Activated T-helper 2 cell treated with anti-CD3 and anti-CD28 coated beads, Interferon-gamma antibody, Interleukin-2, Interleukin-4, amounts not matched to agents 10 μg/mL and 5 μg/mL and 100 μg/mL, durations not matched to agents 14 hours and 24 hours and 36 hours (primary cell): Measurements from ENCODE around the gene ARMC3. TPM values are rescaled to one million over a fixed set of nuclear protein-coding genes. Genes with fewer than 3 reads are reported as not detected.

Experiments
- DNase-seq: peaks from one replicate; pipeline ENCODE4 v3.0.0; 2021; ENCODE audit warnings: low spot score
- H3K27ac Mint-ChIP-seq: one replicate; pipeline ENCODE4 v1.8.0; 2021; ENCODE audit warnings: mixed read lengths
- H3K27me3 Mint-ChIP-seq: one replicate; pipeline ENCODE4 v1.8.0; 2021; ENCODE audit warnings: low read depth, mixed read lengths
- H3K36me3 Mint-ChIP-seq: one replicate; pipeline ENCODE4 v1.8.0; 2021; ENCODE audit warnings: low read depth, mixed read lengths
- H3K4me1 Mint-ChIP-seq: one replicate; pipeline ENCODE4 v1.8.0; 2021; ENCODE audit warnings: low read depth, mixed read lengths
- H3K4me3 Mint-ChIP-seq: one replicate; pipeline ENCODE4 v1.8.0; 2021; ENCODE audit warnings: low read depth, mild to moderate bottlenecking, moderate library complexity, mixed read lengths
- H3K9me3 Mint-ChIP-seq: one replicate; pipeline ENCODE4 v1.8.0; 2021; ENCODE audit warnings: mixed read lengths
- intact Hi-C: fragments of 100-400 bp; cut with micrococcal nuclease; formaldehyde crosslinking; loops from one replicate; pipeline ENCODE4 v1.15.1; 2023
- total RNA-seq: library from RNA; stranded (reverse); gene quantifications from 2 replicates; pipeline ENCODE4 v1.2.3, GENCODE V29; 2022

ARMC3 gene
- total RNA-seq, 1 donor from 2014 or later: not detected

DNA sequence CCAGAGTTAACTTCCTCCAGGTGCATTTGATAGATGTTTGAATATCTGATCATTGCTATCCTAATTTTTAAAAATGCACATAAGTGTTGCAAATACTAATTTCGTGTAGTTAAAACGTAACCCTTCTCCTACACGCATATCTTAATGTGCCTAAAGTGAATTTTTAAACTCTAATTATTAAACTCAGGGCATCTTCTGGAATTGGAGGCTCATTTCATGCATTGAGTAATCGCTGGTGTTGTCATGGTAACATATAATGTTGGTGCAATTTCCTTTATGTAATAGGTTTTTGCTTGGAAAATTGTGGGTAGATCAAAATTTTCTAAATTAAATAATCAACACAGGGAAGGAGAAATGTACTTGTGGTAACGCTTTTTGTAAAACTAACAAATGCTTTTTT lies 56.2 kb downstream of the ARMC3 start:
- no peak for DNase-seq

GRCh38 chr10:22986771-22987542 lies 59.1 kb downstream of the ARMC3 start:
- Mint-ChIP-seq H3K27ac (no peak overlapping the region), H3K4me3 (no peak overlapping the region), H3K36me3 (no peaks in the 10 kb centered on the region), H3K27me3 (peaks cover 16% of the 10 kb centered on the region), H3K9me3 (no peaks in the 10 kb centered on the region), H3K4me1 (peaks cover 11% of the 10 kb centered on the region)
- no peak for DNase-seq
- intact Hi-C loops: loop anchor here (5.0 to 10.0 kb wide), 4 partner anchors 302 to 735 kb away; no protein-coding TSS in a partner anchor

More for the DNA sequence above, 56.2 kb downstream of the ARMC3 start:
- intact Hi-C loops: loop anchor here (10.0 kb wide), 2 partner anchors 299 to 509 kb away; no protein-coding TSS in a partner anchor
- peaks cover 6% of the 10 kb centered on the region for H3K4me1 Mint-ChIP-seq
- no peak overlapping the region for H3K4me3 Mint-ChIP-seq
- no peaks in the 10 kb centered on the region for H3K36me3 Mint-ChIP-seq
- no peak overlapping the region for H3K27ac Mint-ChIP-seq
- H3K27me3 Mint-ChIP-seq: peaks cover 18% of the 10 kb centered on the region
- H3K9me3 Mint-ChIP-seq: no peaks in the 10 kb centered on the region

GRCh38 chr10:22988581-22989360 lies 60.9 kb downstream of the ARMC3 start:
- H3K27ac Mint-ChIP-seq: no peak overlapping the region
- H3K4me3 Mint-ChIP-seq: no peak overlapping the region
- peak; percentile 47 for DNase-seq
- H3K27me3 Mint-ChIP-seq: peaks cover 16% of the 10 kb centered on the region
- H3K4me1 Mint-ChIP-seq: peaks cover 14% of the 10 kb centered on the region
- intact Hi-C loops: loop anchor here (2.0 to 10.0 kb wide), 7 partner anchors 304 to 996 kb away; no protein-coding TSS in a partner anchor
- H3K9me3 Mint-ChIP-seq: no peaks in the 10 kb centered on the region
- H3K36me3 Mint-ChIP-seq: no peaks in the 10 kb centered on the region

- intact Hi-C loops: no loop called here
- Mint-ChIP-seq H3K27ac (no peak overlapping the region), H3K4me3 (no peak overlapping the region), H3K4me1 (peaks cover 14% of the 10 kb centered on the region), H3K36me3 (no peaks in the 10 kb centered on the region), H3K9me3 (no peaks in the 10 kb centered on the region), H3K27me3 (peaks cover 20% of the 10 kb centered on the region)
- no peak for DNase-seq
Observed at GRCh38 chr10:22990443-22990842, 62.6 kb downstream of the ARMC3 start.

DNA sequence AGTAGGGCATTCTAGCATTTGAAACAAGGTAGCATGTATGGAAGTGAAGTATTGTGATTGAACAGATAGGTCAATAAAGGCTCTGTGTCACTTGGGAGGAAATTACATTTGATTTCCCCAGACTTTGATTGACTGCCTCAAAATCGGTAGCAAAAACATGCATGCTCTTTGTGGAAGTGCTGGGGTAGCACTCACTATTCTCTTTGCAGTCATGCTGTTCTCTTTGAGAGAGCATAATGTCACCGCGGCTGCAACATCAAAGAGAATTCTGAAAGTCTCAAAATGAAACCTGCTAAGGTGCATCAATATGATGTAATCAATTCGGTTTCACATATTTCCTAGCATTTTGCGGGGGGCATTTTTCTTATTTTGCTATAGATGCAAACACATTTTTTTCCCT lies 64.2 kb downstream of the ARMC3 start:
- Mint-ChIP-seq H3K27me3 (peaks cover 22% of the 10 kb centered on the region), H3K4me1 (peaks cover 14% of the 10 kb centered on the region), H3K9me3 (no peaks in the 10 kb centered on the region), H3K36me3 (no peaks in the 10 kb centered on the region), H3K4me3 (no peak overlapping the region), H3K27ac (no peak overlapping the region)
- DNase-seq: peak; percentile 11
- intact Hi-C loops: no loop called here

- no peaks in the 10 kb centered on the region for H3K36me3 Mint-ChIP-seq
- no peak overlapping the region for H3K4me3 Mint-ChIP-seq
- H3K9me3 Mint-ChIP-seq: no peaks in the 10 kb centered on the region
- H3K27me3 Mint-ChIP-seq: peaks cover 22% of the 10 kb centered on the region
- no peak for DNase-seq
- intact Hi-C loops: no loop called here
- peaks cover 14% of the 10 kb centered on the region for H3K4me1 Mint-ChIP-seq
- no peak overlapping the region for H3K27ac Mint-ChIP-seq
Observed at GRCh38 chr10:22992621-22993020, 64.8 kb downstream of the ARMC3 start.

DNA sequence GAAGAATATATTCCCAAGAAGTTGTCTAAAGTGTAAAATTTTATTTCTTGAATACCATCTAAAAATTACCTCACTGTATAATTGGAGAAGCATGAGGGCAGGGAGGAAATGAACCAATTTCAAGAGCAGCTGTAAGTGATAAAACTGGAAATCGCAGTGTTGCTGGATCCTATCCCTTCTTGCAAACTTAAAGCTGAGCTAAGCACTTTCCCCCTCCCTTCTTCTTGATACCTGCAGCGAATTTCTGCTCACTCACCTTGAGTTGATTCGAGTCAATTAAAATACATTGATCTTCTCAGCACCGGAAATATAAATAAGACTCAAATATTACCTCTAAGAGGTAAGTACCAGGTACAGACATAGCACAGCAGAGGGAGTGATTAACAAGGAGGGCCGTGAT lies 65.5 kb downstream of the ARMC3 start:
- intact Hi-C loops: no loop called here
- H3K4me3 Mint-ChIP-seq: no peak overlapping the region
- DNase-seq: no peak
- H3K27ac Mint-ChIP-seq: no peak overlapping the region
- H3K4me1 Mint-ChIP-seq: peaks cover 13% of the 10 kb centered on the region
- no peaks in the 10 kb centered on the region for H3K9me3 Mint-ChIP-seq
- H3K27me3 Mint-ChIP-seq: peaks cover 22% of the 10 kb centered on the region
- H3K36me3 Mint-ChIP-seq: no peaks in the 10 kb centered on the region

GRCh38 chr10:22997096-22997495 lies 69.2 kb downstream of the ARMC3 start:
- H3K36me3 Mint-ChIP-seq: no peaks in the 10 kb centered on the region
- H3K27me3 Mint-ChIP-seq: peaks cover 18% of the 10 kb centered on the region
- no peak overlapping the region for H3K27ac Mint-ChIP-seq
- H3K9me3 Mint-ChIP-seq: no peaks in the 10 kb centered on the region
- no peak for DNase-seq
- no peak overlapping the region for H3K4me3 Mint-ChIP-seq
- intact Hi-C loops: no loop called here
- H3K4me1 Mint-ChIP-seq: peaks cover 1% of the 10 kb centered on the region

- H3K27me3 Mint-ChIP-seq: peaks cover 18% of the 10 kb centered on the region
- H3K9me3 Mint-ChIP-seq: no peaks in the 10 kb centered on the region
- H3K36me3 Mint-ChIP-seq: no peaks in the 10 kb centered on the region
- H3K4me3 Mint-ChIP-seq: no peak overlapping the region
- no peaks in the 10 kb centered on the region for H3K4me1 Mint-ChIP-seq
- H3K27ac Mint-ChIP-seq: no peak overlapping the region
- intact Hi-C loops: no loop called here
- no peak for DNase-seq
Observed at GRCh38 chr10:22998091-22998490, 70.2 kb downstream of the ARMC3 start.

DNA sequence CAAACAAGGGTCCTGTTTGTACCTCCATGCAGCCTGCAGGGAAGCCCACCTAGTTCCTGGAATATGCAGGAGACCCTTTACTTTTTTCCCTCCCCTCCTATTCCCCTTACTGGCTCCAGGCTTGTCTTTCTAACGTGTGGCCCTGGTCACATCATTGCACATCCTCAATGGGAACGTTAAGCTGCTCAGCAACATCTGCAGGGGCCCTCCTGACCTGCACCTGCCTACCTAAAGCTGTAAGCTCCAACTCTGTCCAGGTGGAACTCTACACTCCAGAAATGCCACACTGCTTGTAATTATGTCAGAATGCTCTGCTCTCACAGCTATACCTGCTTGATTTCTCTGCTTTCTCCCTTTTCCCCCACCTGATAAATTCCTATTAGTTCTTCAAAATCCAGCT lies 72.1 kb downstream of the ARMC3 start:
- Mint-ChIP-seq H3K27me3 (peaks cover 15% of the 10 kb centered on the region), H3K9me3 (no peaks in the 10 kb centered on the region), H3K36me3 (no peaks in the 10 kb centered on the region), H3K4me1 (no peaks in the 10 kb centered on the region), H3K27ac (no peak overlapping the region), H3K4me3 (no peak overlapping the region)
- no peak for DNase-seq
- intact Hi-C loops: no loop called here

DNA sequence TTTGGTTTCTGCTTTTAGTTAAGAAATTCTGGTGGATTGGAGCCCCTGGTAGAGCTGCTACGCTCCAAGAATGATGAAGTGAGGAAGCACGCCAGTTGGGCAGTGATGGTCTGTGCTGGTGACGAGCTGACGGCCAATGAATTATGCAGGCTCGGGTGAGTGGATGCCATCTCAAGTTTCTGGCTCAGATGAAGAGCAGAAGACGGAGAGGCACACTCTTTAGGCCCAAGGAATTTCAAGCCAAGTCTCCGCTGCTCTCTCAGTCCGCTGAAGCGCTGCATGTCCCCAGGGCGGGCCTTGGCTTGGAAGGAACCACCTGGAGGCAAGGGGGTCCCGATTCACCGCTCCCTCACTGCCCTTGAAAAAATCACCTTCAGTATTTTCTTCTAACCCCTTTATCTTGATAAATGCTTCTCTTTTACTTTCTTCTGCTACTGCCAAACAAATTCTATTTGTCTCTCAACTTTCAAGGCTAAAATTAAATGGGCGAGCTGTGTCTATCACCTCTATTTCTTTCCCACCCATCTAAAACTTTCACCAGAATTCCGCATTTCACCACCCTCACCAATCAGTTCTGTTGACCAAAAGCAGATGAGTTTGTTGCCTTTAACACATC lies 74.2 kb downstream of the ARMC3 start:
- intact Hi-C loops: no loop called here
- H3K4me1 Mint-ChIP-seq: no peaks in the 10 kb centered on the region
- H3K9me3 Mint-ChIP-seq: no peaks in the 10 kb centered on the region
- no peak overlapping the region for H3K4me3 Mint-ChIP-seq
- no peaks in the 10 kb centered on the region for H3K36me3 Mint-ChIP-seq
- DNase-seq: no peak
- H3K27me3 Mint-ChIP-seq: peaks cover 9% of the 10 kb centered on the region
- H3K27ac Mint-ChIP-seq: no peak overlapping the region

DNA sequence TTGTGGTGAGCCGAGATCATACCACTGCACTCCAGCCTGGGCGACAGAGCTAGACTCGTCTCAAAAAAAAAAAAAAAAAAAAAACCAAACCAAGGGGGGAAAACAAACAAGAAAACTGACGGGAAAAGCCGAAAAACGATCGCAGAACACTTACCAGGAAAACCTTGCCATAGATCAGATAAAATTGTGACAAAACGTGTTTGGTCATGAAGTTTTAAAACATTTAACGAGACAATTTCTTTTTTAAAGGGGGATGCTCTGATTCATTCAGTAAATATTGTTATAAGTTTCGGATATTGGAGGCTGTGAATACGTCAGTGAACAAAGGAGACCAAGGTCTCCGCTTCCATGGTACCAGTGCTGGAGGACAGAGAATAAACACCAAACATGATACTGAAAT lies 77.3 kb downstream of the ARMC3 start:
- H3K27me3 Mint-ChIP-seq: peaks cover 8% of the 10 kb centered on the region
- no peak for DNase-seq
- intact Hi-C loops: no loop called here
- no peak overlapping the region for H3K4me3 Mint-ChIP-seq
- no peak overlapping the region for H3K27ac Mint-ChIP-seq
- no peaks in the 10 kb centered on the region for H3K9me3 Mint-ChIP-seq
- H3K36me3 Mint-ChIP-seq: no peaks in the 10 kb centered on the region
- H3K4me1 Mint-ChIP-seq: no peaks in the 10 kb centered on the region
